Progenitor cell of endocrine pancreas (in vitro differentiated cells): ENCODE results near the gene KIF3B. TPM values are rescaled to one million over a fixed set of nuclear protein-coding genes. Genes with fewer than 3 reads are reported as not detected.
"Not testable (repeated sequence)": the region's sequence is repeated elsewhere in the genome, so short reads cannot be mapped to it uniquely, and the experiment has no call there.

ENCODE experiments used
- DNase-seq: peaks from one replicate; pipeline ENCODE4 v3.0.0; 2021; ENCODE audit warnings: low spot score; ENCODE audit not compliant: unreplicated experiment
- H3K27ac Mint-ChIP-seq: 2 replicates; pipeline ENCODE4 v1.8.0; 2021; ENCODE audit warnings: mild to moderate bottlenecking, moderate library complexity, mixed read lengths
- H3K27me3 Mint-ChIP-seq: 2 replicates; pipeline ENCODE4 v1.8.0; 2021; ENCODE audit warnings: mixed read lengths
- H3K36me3 Mint-ChIP-seq: 2 replicates; pipeline ENCODE4 v1.8.0; 2022; ENCODE audit warnings: mixed read lengths; ENCODE audit not compliant: insufficient read depth
- H3K4me1 Mint-ChIP-seq: 2 replicates; pipeline ENCODE4 v1.8.0; 2021; ENCODE audit warnings: low read depth, mixed read lengths
- H3K4me3 Mint-ChIP-seq: 2 replicates; pipeline ENCODE4 v1.8.0; 2021; ENCODE audit warnings: low read depth, mild to moderate bottlenecking, moderate library complexity, mixed read lengths
- H3K9me3 Mint-ChIP-seq: 2 replicates; pipeline ENCODE4 v1.8.0; 2021; ENCODE audit warnings: low read depth, mixed read lengths
- CTCF ChIP-seq: fragments of 200-600 bp; sonication (generic); IDR thresholded peaks from one replicate; pipeline ENCODE4 v1.5.0; 2021; ENCODE audit warnings: antibody characterized with exemption, mild to moderate bottlenecking; ENCODE audit not compliant: unreplicated experiment
- total RNA-seq: library from RNA; stranded (reverse); gene quantifications from 2 replicates; pipeline ENCODE4 v1.2.1, GENCODE V29; 2021

The KIF3B gene
- total RNA-seq, 1 donor from 2014 or later, result 61.6 TPM

- Mint-ChIP-seq H3K4me3 (no peak overlapping the region), H3K27me3 (no peaks in the 10 kb centered on the region), H3K4me1 (peaks cover 7% of the 10 kb centered on the region), H3K36me3 (no peaks in the 10 kb centered on the region), H3K9me3 (no peaks in the 10 kb centered on the region), H3K27ac (no peak overlapping the region)
- no peak for TF ChIP-seq CTCF
- DNase-seq, result no peak
Measured at GRCh38 chr20:32352121-32352720, 74.8 kb downstream of the KIF3B start.

GRCh38 chr20:32353848-32354496, 76.5 kb downstream of the KIF3B start:
- no peak for TF ChIP-seq CTCF
- no peaks in the 10 kb centered on the region for H3K27me3 Mint-ChIP-seq
- no peaks in the 10 kb centered on the region for H3K9me3 Mint-ChIP-seq
- H3K27ac Mint-ChIP-seq, result no peak overlapping the region
- H3K36me3 Mint-ChIP-seq, result no peaks in the 10 kb centered on the region
- H3K4me3 Mint-ChIP-seq, result no peak overlapping the region
- DNase-seq, result no peak
- peaks cover 5% of the 10 kb centered on the region for H3K4me1 Mint-ChIP-seq

GRCh38 chr20:32354592-32355416, 77.4 kb downstream of the KIF3B start:
- H3K36me3 Mint-ChIP-seq, result no peaks in the 10 kb centered on the region
- H3K4me3 Mint-ChIP-seq, result no peak overlapping the region
- DNase-seq, result no peak
- no peaks in the 10 kb centered on the region for H3K9me3 Mint-ChIP-seq
- peaks cover 11% of the 10 kb centered on the region for H3K4me1 Mint-ChIP-seq
- no peaks in the 10 kb centered on the region for H3K27me3 Mint-ChIP-seq
- no peak overlapping the region for H3K27ac Mint-ChIP-seq
- no peak for TF ChIP-seq CTCF

GRCh38 chr20:32355417-32355841, 78.0 kb downstream of the KIF3B start:
- Mint-ChIP-seq H3K9me3 (no peaks in the 10 kb centered on the region), H3K36me3 (no peaks in the 10 kb centered on the region), H3K4me3 (no peak overlapping the region), H3K27me3 (no peaks in the 10 kb centered on the region), H3K4me1 (peaks cover 18% of the 10 kb centered on the region), H3K27ac (no peak overlapping the region)
- no peak for DNase-seq
- TF ChIP-seq CTCF, result no peak

GRCh38 chr20:32355907-32356621, 78.6 kb downstream of the KIF3B start:
- not testable (repeated sequence) for DNase-seq, H3K9me3 Mint-ChIP-seq, H3K27me3 Mint-ChIP-seq, H3K4me3 Mint-ChIP-seq, H3K36me3 Mint-ChIP-seq
- Mint-ChIP-seq H3K4me1 (peaks cover 20% of the 10 kb centered on the region), H3K27ac (peak overlapping the region; percentile 26)
